ENCODE results near the gene RANBP10.

- TF ChIP-seq CTCF (IDR thresholded peaks at IDR 0.05) (no peak), ZFX (IDR thresholded peaks at IDR 0.05; ENCODE audit: borderline replicate concordance) (no peak)
Observed at GRCh38 chr16:67701420-67701819, 104.9 kb downstream of the RANBP10 start.

Data from 22Rv1 (cell line).